HG03103 (cell line): ENCODE data around the gene CNTNAP2.
"Not testable (repeated sequence)": the region's sequence is repeated elsewhere in the genome, so short reads cannot be mapped to it uniquely, and the experiment has no call there.

Source experiments
- ATAC-seq: cut with Tn5 transposase; IDR thresholded peaks from one replicate; pipeline ENCODE4 v1.9.1; 2021; ENCODE audit warnings: low read depth; ENCODE audit not compliant: unreplicated experiment

CNTNAP2 gene

DNA sequence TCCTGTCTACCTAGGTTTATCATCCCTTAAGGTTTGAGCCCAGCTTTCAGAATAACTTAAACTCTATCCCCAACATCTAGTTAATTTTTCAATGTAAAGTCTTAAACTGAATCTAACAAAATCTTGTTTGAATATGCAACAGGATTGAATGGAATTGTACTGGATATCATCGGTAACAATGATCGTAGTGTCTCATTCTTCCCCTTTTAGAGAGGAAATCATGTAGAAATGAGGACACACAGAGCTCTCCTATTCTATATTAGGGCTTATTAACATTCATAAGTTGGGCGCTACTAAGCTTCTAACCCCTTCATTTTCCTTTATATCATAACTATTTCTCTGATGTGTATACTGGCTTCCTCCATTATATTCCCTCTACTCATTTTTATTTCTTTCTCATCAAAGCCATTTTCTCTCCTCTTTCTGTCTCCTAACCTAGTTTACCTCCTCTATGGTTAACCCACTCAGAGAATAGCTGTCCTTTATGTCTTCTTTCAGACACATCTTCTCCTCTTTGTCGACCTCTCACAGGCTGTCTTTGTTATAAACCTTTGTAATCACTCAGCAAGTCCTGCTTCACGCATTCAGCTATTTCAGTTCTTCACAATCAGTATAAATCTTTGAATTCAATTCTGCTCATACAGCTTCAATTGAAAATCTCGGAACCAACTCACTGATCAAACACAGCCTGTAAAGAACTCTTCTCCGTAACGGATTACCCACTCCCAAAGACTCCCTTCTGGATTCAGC is 1455.0 kb downstream of the CNTNAP2 start:
- no peak for ATAC-seq

DNA sequence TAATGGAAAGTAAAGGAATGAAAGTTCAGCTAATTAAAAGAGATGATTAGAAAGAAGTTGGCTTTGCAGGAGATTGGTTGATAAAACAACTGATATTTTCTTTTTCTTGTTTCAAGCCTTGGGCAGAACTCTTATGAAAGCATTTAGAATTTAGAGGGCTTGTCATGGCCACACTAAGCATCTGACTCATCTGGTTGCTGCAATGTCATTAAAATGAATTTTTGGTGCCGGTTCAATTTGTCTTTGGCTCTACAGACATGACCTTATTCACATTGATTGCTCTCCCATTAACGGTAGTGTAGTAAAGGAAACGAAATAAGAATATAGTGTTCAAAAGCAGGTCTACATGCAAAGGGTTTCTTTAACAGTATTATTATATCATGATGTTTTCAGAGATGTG is 1461.6 kb downstream of the CNTNAP2 start:
- no peak for ATAC-seq

DNA sequence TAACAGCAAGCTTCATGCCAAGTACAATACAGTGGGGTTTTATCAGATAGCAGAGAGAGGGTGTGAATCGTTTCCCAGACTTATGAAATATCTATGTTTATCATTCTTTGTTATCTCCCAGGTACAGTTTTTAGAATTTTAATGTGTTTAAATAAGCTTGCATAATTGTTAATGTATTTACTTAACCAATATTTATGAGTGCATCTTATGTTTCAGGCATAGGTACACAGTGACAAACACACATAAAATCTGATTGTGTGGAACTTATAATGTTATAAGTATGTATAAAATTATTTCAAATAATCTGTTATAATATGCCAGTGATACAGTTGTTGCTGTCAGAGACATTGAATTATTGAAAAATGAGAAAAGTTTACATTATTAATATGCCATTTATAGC is 1462.5 kb downstream of the CNTNAP2 start:
- ATAC-seq = no peak

DNA sequence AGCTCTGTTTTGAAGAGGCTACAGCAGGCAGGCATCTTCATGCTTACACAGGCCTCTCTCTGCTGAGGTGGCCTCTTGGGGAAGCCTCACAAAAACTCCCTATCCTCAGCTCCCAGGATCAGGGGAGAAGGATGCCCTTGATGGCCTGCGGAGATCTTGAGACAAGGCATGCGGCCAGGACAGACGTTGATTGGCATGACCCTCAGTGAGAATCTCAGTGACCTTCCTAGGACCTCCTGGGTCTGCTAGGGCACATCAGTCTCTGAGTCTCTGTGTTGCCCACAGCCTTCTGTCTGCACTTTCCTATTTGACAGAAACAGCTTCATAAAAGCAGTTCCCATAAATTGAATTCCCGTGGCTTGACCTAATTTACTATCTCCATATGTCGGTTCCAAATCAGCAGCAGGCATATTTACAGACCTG is 1468.2 kb downstream of the CNTNAP2 start:
- ATAC-seq = no peak

DNA sequence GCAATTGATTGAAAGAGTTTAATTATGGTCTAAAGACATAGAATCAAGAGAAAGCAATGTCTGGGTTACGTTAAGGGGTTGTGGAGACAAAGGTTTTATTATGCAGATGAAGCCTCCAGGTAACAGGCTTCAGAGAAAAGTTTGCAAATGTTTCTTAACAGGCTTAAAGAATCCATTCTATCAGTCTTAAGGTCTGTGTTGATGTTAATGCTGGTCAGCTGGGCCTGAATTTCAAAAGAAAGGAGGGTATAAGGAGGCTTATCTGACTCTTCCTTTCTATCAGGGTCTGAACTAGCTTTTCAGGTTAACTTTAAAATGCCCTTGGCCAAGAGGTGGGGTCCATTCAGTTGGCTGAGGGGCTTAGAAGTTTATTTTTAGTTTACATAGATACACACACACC is 1469.5 kb downstream of the CNTNAP2 start:
- no peak for ATAC-seq

DNA sequence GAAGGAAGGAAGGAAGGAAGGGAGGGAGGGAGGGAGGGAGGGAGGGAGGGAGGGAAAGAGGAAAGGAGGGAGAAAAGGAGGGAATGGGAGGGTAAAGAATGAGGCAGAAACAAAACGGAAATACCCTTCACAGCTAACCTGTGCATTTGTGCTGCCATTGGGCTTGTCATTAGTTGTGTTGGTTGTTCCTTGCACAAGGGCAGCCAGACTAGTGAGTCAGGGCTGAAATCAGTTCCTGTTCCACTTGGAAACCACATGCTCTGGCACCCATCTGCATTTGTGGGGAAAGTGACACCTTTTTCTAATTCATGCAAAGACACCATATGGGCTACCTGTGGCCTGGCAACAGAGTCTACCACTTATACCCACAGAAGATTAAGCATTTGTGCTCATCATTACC is 1469.9 kb downstream of the CNTNAP2 start:
- no peak for ATAC-seq

DNA sequence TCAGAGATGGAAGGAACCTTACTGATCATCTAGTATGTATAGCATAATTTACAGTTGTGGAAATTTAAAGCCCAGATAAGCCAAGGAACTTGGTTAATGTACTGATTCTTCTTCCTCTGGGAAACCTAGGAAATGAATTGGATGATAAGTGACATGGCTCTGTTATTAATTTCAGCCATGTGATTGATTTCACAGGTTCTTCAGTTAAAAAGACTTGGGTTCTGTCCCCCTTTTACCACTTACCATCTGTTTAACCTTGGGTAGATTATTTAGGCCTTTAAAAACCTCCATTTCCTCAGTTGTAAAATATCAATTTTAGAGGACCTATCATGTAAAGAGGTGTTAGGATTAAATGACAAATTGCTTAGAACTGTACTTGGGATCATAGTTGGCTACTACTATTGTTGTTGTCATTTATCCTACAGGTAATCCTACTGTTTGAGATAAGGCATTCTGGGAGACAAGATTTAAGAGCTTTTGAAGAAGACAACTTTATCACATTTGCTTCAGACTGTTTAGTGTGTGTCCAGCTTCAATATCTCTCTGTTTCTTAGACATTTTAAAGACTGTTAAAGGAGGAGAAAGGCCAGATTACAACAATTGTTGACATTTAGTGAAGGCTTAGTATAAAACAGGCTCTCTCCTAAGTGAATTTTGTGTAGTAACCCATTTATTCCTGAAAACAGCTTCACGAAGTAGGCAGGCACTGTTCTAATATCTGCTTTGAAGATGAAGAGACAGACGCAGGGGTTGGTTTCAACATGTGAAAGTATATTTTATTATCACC is 1476.9 kb downstream of the CNTNAP2 start:
- no peak for ATAC-seq

DNA sequence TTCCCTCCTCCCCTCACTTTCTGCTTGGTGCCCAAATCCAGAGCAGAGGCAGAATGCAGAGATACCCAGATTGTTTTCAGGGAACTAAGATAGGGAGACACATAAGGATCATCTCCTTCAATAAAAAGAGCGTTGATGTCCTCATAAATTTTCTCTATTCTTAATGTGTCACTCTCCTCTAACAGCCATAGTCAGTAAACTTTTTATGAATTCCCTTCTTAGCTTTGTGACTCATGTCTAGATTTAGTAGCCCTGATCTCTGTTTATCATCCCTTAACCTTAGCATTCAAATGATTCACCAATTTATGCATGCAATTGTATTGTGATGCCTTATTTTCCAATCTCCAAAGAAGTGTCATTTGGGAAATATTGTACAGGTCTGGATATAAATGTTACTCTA is 1478.4 kb downstream of the CNTNAP2 start:
- ATAC-seq = no peak

DNA sequence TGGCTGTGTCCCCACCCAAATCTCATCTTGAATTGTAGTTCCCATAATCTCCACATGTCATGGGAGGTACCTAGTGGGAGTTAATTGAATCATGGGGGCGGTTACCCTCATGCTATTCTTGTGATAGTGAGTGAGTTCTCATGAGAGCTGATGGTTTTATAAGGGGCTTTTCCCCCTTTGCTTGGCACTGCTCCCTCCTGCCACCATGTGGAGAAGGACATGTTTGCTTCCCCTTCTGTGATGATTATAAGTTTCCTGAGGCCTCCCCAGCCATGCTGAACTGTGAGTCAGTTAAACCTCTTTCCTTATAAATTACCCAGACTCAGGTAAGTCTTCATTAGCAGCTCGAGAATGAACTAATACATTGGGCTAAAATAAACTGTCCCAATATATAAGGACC is 1482.1 kb downstream of the CNTNAP2 start:
- ATAC-seq = not testable (repeated sequence)

DNA sequence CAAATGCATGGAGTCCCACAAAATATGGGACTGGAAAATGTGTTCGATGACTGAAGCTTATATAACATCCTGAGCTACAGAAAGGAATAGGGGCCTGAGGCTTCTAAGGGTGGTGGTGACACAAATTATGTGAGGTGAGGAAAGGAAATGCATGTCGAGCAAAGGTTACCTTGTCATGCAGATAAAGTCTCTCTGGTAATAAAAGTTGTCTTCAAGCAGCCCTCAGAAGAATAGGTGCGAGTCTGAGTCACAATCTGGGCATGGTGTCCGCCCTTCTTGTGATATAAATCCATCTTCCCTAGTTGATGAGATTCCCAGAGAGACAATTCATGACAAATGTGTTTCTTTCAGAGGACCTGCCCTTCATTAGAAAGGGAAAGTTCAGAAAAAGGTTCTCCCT is 1488.7 kb downstream of the CNTNAP2 start:
- no peak for ATAC-seq

DNA sequence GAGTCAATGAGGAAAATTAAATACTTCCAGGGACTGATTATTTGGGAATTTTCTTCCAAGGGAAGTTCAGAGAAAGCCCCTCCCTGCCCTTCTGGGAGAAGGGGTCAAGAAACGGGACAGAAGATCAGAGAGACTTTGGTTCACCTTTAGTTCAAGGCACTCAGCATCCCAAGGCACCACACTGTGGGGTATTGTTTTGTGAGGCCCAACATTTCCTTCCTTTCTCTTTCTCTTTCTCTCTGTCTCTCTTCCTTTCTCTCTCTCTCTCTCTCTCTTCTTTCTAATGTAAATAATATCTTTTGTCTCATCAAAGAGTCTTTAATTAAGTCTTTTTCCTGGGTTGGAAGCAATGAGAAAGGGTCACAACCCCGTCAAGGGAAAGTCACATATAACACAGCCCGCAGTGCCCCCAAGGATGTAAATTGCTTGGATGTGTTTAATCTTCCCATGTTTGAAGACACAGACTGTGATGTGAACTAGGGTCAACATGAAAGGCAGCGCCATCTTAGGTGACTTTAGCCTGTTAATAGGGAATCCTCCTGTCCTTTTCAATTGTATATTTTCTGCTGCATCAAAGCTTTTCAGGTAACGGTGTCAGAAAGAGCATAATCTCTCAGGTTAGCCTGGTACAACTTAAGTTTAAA is 1490.7 kb downstream of the CNTNAP2 start:
- ATAC-seq = no peak

DNA sequence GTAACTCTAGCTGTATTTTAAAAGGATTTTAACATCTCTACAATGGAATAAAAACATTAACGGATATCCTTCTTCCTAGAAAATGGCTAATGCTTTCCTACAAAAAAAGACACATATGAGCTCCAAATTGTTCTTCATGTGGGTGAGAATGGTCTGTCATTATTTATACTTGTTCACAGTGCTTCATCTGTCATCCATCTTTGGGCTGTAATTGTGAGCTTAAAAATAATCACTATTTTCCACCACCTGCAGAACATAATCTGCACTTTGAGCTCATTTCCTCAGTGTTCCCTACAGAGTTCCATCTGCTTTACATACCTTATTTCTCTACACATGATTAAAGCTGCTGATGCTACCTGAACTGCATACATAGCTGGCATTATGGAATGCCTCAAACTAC is 1494.8 kb downstream of the CNTNAP2 start:
- no peak for ATAC-seq

DNA sequence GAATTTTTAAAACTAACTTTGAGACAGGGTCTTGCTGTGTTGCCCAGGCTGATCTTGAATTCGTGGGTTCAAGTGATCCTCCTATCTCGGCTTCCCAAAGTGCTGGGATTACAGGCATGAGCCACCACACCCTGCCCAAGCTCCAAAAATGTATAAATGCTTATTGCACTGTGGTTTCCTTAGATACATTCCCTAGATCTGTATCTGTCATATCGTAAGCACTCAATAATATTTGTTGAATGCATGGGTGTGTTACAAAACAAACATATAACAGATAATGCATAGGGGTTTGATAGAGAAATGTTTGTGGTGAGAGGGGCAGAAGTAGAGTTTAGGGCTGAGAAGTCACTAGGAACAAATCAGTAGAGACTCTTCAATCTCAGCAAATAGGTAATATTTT is 1518.7 kb downstream of the CNTNAP2 start:
- ATAC-seq = no peak

DNA sequence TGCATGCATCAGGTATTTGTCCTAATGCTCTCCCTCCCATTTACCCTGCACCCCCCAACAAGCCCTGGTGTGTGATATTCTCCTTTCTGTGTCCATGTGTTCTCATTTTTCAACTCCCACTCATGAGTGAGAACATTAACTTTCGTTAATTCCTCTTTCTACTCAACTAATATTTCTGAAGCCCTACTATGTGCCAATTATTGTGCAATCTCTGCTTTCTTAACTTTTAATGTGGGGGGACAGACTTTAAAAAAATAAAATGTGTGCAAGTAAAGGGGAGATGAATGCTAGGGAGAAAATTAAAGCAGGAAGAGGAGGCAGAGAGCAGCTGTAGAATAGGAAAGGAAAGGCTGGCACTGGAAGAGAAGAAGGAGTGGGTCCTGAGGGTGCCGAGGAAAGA is 1520.0 kb downstream of the CNTNAP2 start:
- no peak for ATAC-seq

DNA sequence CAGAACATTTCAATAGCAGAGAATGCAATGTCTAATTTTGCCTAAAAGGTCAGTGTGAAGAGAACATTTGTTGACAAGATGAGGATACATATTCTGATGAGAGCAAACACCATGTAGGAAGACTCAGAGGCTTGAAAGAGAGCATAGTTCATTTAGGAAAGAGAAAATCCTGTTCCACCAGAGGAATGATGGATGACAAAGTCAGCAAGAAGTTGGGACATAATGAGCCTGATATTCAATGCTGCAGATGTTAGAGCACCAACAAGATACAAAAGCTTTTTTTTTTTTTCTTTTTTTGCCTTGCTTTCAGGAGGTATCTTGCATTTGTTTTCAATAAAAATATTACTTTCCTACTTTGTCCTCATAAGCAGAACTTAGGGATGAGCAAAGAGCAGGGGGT is 1522.0 kb downstream of the CNTNAP2 start:
- no peak for ATAC-seq

DNA sequence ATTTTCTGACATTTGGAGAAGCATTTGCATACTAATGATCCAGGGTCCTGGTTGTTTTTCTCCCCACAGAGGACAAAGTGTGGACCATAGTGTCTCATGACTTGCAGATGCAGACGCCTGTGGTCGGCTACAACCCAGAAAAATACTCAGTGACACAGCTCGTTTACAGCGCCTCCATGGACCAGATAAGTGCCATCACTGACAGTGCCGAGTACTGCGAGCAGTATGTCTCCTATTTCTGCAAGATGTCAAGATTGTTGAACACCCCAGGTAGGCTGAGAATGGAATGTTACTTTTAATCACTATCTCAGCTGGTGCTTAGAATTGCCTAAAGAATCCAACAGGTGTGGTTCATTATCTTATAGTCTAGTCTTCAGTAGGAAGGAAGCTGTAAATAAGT is 1522.4 kb downstream of the CNTNAP2 start:
- ATAC-seq = no peak

DNA sequence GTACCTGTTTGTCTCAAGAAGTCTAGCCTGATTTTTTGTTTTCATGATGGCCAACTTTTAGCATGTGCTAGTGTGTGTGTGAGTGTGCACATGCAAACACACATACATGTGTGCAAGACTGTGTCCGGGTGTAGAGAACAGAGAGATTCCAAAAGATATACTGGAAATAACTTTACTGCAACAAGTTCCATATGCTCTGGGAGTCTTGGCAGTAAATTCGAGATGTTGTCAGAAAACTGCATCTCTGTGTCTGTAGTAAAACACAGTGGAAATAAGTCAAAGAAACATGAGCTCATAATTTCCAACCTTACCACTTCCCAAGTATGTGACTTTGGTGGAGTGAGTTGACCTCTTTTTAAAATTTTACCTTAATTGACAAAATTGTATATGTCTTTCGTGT is 1523.2 kb downstream of the CNTNAP2 start:
- no peak for ATAC-seq

DNA sequence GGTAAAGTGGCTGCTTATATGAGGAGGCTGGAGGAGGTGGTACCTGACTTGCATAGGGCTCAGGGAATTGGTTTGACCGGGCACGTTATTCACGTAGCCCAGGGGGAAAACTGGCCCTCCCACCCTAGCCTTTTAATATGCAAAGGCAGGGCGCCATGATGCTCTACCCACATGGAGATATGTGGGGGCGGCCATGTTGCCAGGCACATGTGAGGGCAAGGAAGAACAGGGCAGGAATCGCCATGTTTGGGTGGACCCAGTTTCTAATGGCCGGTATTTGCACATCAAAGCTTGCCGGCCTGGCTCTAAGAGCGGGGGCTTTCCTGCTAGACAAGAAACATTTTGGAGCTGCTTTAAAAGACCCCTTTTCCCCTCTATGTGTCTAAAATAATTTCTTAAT is 1524.2 kb downstream of the CNTNAP2 start:
- no peak for ATAC-seq

DNA sequence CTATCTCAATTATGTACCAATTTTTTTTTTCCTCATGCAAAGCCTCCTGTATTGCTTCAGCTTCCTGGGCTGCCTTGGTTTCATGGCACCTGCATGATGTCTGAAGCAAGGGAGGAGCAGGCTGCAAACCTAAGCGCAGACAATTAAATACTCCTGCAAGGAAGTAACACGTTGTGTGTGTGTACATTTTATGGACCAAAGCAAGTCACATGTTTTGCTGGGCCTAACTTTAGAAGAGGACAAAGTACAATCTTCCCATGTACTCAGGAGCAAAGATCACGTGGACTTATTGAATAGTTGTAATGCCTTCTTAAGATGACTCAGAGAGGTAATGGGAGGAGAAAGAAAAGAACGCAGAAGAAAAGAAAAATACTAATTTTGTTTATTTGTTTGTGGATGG is 1530.0 kb downstream of the CNTNAP2 start:
- no peak for ATAC-seq

DNA sequence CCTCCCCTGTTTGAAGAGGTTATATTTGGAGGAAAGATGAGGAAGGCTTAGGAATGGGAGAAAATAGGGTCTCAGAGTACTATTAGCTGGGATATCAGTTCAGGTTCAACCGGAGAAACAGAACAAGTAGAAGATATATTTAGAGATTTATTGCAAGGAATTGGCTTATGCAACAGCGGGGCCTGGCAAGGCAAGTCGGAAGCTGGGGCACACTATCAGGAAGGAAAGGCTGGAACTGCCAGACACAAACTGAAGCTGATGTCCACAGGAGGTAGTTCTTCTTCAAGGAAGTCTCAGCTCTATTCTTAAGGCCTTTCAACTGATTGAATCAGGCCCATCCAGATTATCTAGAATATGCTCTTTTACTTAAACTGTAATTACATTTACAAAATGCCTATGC is 1534.4 kb downstream of the CNTNAP2 start:
- ATAC-seq = no peak

DNA sequence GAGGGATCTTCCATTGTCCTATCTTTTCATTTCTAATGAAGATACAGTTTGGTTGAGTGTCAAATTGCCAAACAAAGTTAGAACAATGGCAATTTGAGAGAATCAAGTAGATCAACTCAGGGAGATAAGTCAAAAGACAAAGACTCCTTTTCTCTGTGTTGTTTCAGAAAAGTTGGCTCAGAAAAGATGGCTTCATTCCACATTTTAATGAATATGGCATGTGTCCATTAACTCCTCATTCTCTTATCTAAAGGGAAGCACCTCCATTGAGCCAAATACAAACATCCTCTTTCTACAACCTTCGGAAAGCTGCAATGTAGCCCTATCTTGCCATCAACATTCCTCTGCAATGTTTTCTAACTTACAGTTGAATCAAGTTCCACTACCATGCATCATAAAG is 1535.0 kb downstream of the CNTNAP2 start:
- no peak for ATAC-seq

DNA sequence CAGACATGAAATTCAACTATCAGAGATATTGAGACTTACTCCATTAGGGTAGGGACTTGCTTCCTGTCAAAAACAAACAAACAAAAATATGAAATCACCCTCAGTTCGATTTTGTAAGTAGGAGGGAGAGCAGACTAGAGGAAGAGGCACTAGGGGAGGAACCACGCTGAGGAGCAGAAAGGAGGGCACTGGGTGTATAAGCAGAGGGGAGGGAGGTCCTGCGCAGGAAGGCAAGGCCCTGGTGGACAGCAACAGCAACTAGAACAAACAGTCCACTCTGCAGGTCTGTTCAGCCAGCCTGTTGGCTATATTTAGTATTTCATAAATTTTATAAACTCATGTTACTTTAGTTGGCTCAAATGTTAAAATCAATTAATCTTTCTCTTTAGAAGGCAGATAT is 1536.9 kb downstream of the CNTNAP2 start:
- no peak for ATAC-seq
